Smooth muscle cell (in vitro differentiated cells): ENCODE data around the gene SAFB2. TPM values are rescaled to one million over a fixed set of nuclear protein-coding genes. Genes with fewer than 3 reads are reported as not detected.

ENCODE experiments used
- DNase-seq: peaks from one replicate; lab custom pipeline; 2025; ENCODE audit not compliant: unreplicated experiment; lab: John Stamatoyannopoulos, UW
- H2AFZ ChIP-seq: fragments of 200-600 bp; sonication (generic); 2 replicates; pipeline ENCODE4 v1.6.0; 2016; ENCODE audit warnings: antibody characterized with exemption, low read depth, mild to moderate bottlenecking
- H3F3A ChIP-seq: fragments of 200-600 bp; sonication (generic); 2 replicates; pipeline ENCODE4 v1.6.0; 2017; ENCODE audit warnings: antibody characterized with exemption, low read depth
- H3K27ac ChIP-seq: fragments of 200-600 bp; sonication (generic); 2 replicates; pipeline ENCODE4 v1.5.1; 2016; ENCODE audit warnings: low read depth, mild to moderate bottlenecking
- H3K27me3 ChIP-seq: fragments of 200-600 bp; sonication (generic); 2 replicates; pipeline ENCODE4 v1.6.1; 2016; ENCODE audit warnings: low read depth, mild to moderate bottlenecking
- H3K36me3 ChIP-seq: fragments of 200-600 bp; sonication (generic); 2 replicates; pipeline ENCODE4 v1.5.1; 2016; ENCODE audit warnings: low read depth
- H3K4me1 ChIP-seq: fragments of 200-600 bp; sonication (generic); 2 replicates; pipeline ENCODE4 v1.5.1; 2016; ENCODE audit warnings: low read depth
- H3K4me2 ChIP-seq: fragments of 200-600 bp; sonication (generic); 2 replicates; pipeline ENCODE4 v1.6.0; 2016; ENCODE audit warnings: mild to moderate bottlenecking
- H3K4me3 ChIP-seq: fragments of 200-600 bp; sonication (generic); 2 replicates; pipeline ENCODE4 v1.5.1; 2016; ENCODE audit warnings: mild to moderate bottlenecking
- H3K79me2 ChIP-seq: fragments of 200-600 bp; sonication (generic); 2 replicates; pipeline ENCODE4 v1.6.0; 2016; ENCODE audit warnings: low read depth, mild to moderate bottlenecking
- H3K9ac ChIP-seq: fragments of 200-600 bp; sonication (generic); 2 replicates; pipeline ENCODE4 v1.6.0; 2016; ENCODE audit warnings: low read depth
- H3K9me3 ChIP-seq: fragments of 200-600 bp; sonication (generic); replicated peaks from 2 replicates; pipeline ENCODE4 v1.5.1; 2016; ENCODE audit warnings: low read depth
- H4K20me1 ChIP-seq: fragments of 200-600 bp; sonication (generic); 2 replicates; pipeline ENCODE4 v1.6.0; 2016; ENCODE audit warnings: low read depth
- WGBS: methylation state at CpG from one replicate; pipeline ENCODE4 v1.1.7; 2016; ENCODE audit warnings: low lambda C conversion rate; 5-methylcytosine and 5-hydroxymethylcytosine counted together
- polyA plus RNA-seq: library from polyadenylated mRNA; unstranded; fragments of >200 nt; fragmentation: Nextera tagmentation; extraction: Ambion mirVana; gene quantifications from 2 replicates; pipeline ENCODE4 v1.2.1, GENCODE V29; 2016
- total RNA-seq: library from RNA; depleted of rRNA; stranded (reverse); fragments of >200 nt; gene quantifications from 2 replicates; pipeline ENCODE4 v1.2.3, GENCODE V29; 2014
- TF ChIP-seq, protein P1 (sequence below): fragments of 200-600 bp; sonication (generic); IDR thresholded peaks from 2 replicates; pipeline ENCODE4 v1.5.1; 2017; ENCODE audit warnings: borderline replicate concordance, mild to moderate bottlenecking, antibody characterized with exemption; ENCODE audit not compliant: insufficient read depth, poor library complexity, severe bottlenecking

The SAFB2 gene
- total and polyA plus RNA-seq, 2 experiments from 2014 or later, result 28.9 to 44.9 TPM

DNA sequence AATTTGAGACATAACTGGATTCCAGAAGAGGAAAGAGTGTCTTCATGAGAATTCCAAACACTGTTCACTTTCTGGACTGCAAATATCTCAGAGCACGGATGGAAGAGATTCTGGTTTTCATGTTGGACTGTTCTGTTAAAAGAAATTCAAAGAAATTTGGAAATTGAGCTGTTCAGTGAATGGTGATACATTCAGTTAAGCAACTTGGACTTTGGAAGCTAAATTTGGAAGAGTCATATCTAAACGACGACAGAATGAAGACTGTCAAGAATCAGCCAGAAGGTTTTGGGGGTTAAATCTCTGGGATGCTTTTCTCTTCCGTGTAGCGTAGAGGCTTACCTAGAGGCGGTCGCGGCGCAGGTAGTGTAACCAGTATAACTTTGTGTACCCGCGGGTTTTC is 25.9 kb upstream of the SAFB2 start:
- Histone ChIP-seq H3K9me3 (no peaks in the 10 kb centered on the region), H3K79me2 (peaks cover 39% of the 10 kb centered on the region), H4K20me1 (peaks cover 52% of the 10 kb centered on the region), H3K9ac (no peak overlapping the region), H3K27ac (no peak overlapping the region), H3K4me1 (no peaks in the 10 kb centered on the region), H2AFZ (no peak overlapping the region), H3F3A (no peaks in the 10 kb centered on the region), H3K27me3 (no peaks in the 10 kb centered on the region), H3K4me3 (no peak overlapping the region), H3K36me3 (peaks cover 9% of the 10 kb centered on the region), H3K4me2 (no peak overlapping the region)
- over 99% methylated on average over 11 of the region's 11 CpGs for WGBS
- no peak for DNase-seq
- TF ChIP-seq, protein P1, sequence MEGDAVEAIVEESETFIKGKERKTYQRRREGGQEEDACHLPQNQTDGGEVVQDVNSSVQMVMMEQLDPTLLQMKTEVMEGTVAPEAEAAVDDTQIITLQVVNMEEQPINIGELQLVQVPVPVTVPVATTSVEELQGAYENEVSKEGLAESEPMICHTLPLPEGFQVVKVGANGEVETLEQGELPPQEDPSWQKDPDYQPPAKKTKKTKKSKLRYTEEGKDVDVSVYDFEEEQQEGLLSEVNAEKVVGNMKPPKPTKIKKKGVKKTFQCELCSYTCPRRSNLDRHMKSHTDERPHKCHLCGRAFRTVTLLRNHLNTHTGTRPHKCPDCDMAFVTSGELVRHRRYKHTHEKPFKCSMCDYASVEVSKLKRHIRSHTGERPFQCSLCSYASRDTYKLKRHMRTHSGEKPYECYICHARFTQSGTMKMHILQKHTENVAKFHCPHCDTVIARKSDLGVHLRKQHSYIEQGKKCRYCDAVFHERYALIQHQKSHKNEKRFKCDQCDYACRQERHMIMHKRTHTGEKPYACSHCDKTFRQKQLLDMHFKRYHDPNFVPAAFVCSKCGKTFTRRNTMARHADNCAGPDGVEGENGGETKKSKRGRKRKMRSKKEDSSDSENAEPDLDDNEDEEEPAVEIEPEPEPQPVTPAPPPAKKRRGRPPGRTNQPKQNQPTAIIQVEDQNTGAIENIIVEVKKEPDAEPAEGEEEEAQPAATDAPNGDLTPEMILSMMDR, result no peak

DNA sequence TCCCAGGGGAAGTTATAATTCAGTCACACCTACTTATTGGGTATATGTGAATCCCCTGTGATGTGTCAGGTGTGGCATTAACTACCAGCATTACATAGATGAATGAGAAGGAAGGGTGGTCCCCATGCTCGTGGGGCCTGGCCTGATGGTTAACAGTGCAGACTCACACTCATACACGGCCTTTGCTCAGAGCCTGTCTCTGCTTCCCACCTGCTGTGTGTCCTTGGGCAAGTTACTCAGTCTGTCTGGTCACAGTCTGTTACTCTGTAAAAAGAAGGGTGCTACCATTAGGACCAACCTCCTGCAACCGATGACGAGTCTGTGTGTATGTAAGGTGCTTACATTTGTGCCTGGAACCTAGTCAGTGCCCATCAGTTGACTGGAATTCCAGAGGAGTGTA is 24.1 kb upstream of the SAFB2 start:
- no peak overlapping the region for H3K4me3 ChIP-seq
- H3F3A ChIP-seq, result no peaks in the 10 kb centered on the region
- no peaks in the 10 kb centered on the region for H3K4me1 ChIP-seq
- H3K36me3 ChIP-seq, result peaks cover 9% of the 10 kb centered on the region
- peaks cover 65% of the 10 kb centered on the region for H4K20me1 ChIP-seq
- H3K27me3 ChIP-seq, result no peaks in the 10 kb centered on the region
- H3K9ac ChIP-seq, result no peak overlapping the region
- H3K9me3 ChIP-seq, result no peaks in the 10 kb centered on the region
- WGBS, result 100% methylated on average over 4 of the region's 4 CpGs
- TF ChIP-seq, protein P1, result no peak
- H3K79me2 ChIP-seq, result peaks cover 56% of the 10 kb centered on the region
- no peak for DNase-seq
- no peak overlapping the region for H2AFZ ChIP-seq
- H3K4me2 ChIP-seq, result no peak overlapping the region
- no peak overlapping the region for H3K27ac ChIP-seq

DNA sequence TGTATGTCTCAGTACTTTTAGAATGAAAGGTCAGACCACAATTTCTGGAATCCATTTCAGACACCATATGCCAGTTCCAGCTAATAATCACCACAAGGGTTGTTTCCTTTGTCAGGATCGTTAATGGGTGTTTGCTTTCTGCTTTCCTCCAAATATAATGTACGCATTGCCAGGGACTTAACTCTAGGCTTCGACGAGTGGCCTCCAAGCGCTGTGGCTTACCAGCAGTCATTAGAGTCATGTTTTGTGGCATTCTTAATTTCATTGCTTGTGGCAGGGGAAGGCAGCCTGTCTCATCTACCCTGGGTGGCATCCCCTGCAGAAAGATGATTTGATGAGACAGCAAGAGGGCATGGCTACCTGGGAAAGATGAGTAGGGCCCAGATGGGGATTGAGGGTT is 22.8 kb upstream of the SAFB2 start:
- DNase-seq, result no peak
- Histone ChIP-seq H3K9me3 (no peaks in the 10 kb centered on the region), H3K27ac (no peak overlapping the region), H3K36me3 (peaks cover 9% of the 10 kb centered on the region), H3F3A (no peaks in the 10 kb centered on the region), H3K27me3 (no peaks in the 10 kb centered on the region), H3K79me2 (peaks cover 64% of the 10 kb centered on the region), H2AFZ (no peak overlapping the region), H3K4me3 (no peak overlapping the region), H4K20me1 (peaks cover 78% of the 10 kb centered on the region), H3K9ac (no peak overlapping the region), H3K4me2 (no peak overlapping the region), H3K4me1 (no peaks in the 10 kb centered on the region)
- TF ChIP-seq, protein P1, result no peak
- 97% methylated on average over 5 of the region's 5 CpGs for WGBS

DNA sequence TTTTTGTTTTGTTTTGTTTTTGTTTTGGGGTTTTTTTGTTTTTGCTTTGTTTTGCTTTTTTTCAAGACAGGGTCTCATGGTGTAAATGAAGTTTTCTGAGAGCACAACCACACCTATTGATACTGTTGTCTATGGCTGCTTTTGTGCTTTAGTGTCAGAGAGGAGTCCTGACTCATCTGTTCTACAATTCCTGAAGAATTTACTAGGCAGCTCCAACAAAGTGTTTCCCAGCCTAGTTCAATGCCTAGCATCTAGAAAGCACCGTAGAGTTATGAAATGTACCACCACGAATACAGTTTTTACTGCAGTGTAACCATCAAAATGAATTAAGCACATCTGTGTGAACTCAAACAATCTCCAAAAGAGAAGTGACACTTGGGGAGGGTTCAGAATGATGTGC is 21.5 kb upstream of the SAFB2 start:
- TF ChIP-seq, protein P1, result no peak
- DNase-seq, result no peak
- Histone ChIP-seq H3F3A (no peaks in the 10 kb centered on the region), H3K36me3 (peaks cover 9% of the 10 kb centered on the region), H4K20me1 (peaks cover 92% of the 10 kb centered on the region), H3K27ac (no peak overlapping the region), H3K27me3 (no peaks in the 10 kb centered on the region), H3K4me1 (no peaks in the 10 kb centered on the region), H3K9me3 (no peaks in the 10 kb centered on the region), H3K4me2 (no peak overlapping the region), H2AFZ (no peak overlapping the region), H3K4me3 (no peak overlapping the region), H3K79me2 (peaks cover 78% of the 10 kb centered on the region), H3K9ac (no peak overlapping the region)
- 88% methylated on average over 2 of the region's 2 CpGs for WGBS
